Stimulated activated CD4-positive, alpha-beta T cell treated with anti-CD3 and anti-CD28 coated beads, Interleukin-1b, Interleukin-23, amount 100 ng/mL, for 48 hours (primary cell): ENCODE measurements around the gene ERP27.

Source experiments
- DNase-seq: peaks from one replicate; pipeline ENCODE4 v3.0.0-alpha.2; 2020

Gene ERP27

GRCh38 chr12:14935031-14935430, 3.3 kb downstream of the ERP27 start:
- no peak for DNase-seq

GRCh38 chr12:14934511-14934910, 3.8 kb downstream of the ERP27 start:
- DNase-seq: no peak

- DNase-seq: no peak
Measured at GRCh38 chr12:14931791-14932560, 6.4 kb downstream of the ERP27 start.

- DNase-seq: no peak
Measured at GRCh38 chr12:14931359-14931758, 7.0 kb downstream of the ERP27 start.

- DNase-seq: no peak
Measured at GRCh38 chr12:14930299-14930698, 8.0 kb downstream of the ERP27 start.

- no peak for DNase-seq
Measured at GRCh38 chr12:14928931-14929330, 9.4 kb downstream of the ERP27 start.

- no peak for DNase-seq
Measured at GRCh38 chr12:14927267-14927666, 11.1 kb downstream of the ERP27 start.

GRCh38 chr12:14924541-14924940, 13.8 kb downstream of the ERP27 start:
- DNase-seq: no peak

GRCh38 chr12:14923944-14924343, 14.4 kb downstream of the ERP27 start:
- no peak for DNase-seq

GRCh38 chr12:14921218-14921617, 17.1 kb downstream of the ERP27 start:
- no peak for DNase-seq

GRCh38 chr12:14920475-14921126, 17.7 kb downstream of the ERP27 start:
- DNase-seq: no peak

- no peak for DNase-seq
Measured at GRCh38 chr12:14919455-14919854, 18.9 kb downstream of the ERP27 start.

- no peak for DNase-seq
Measured at GRCh38 chr12:14915736-14916135, 22.6 kb downstream of the ERP27 start.

GRCh38 chr12:14913381-14913781, 25.0 kb downstream of the ERP27 start:
- DNase-seq: no peak

- no peak for DNase-seq
Measured at GRCh38 chr12:14911131-14911530, 27.2 kb downstream of the ERP27 start.

- DNase-seq: peak; percentile 72
Measured at GRCh38 chr12:14910090-14910915, 28.0 kb downstream of the ERP27 start.

GRCh38 chr12:14907953-14908352, 30.4 kb downstream of the ERP27 start:
- peak; percentile 10 for DNase-seq

- DNase-seq: no peak
Measured at GRCh38 chr12:14906114-14906513, 32.2 kb downstream of the ERP27 start.

- no peak for DNase-seq
Measured at GRCh38 chr12:14905269-14906004, 32.9 kb downstream of the ERP27 start.

GRCh38 chr12:14904854-14905253, 33.5 kb downstream of the ERP27 start:
- DNase-seq: no peak

- DNase-seq: no peak
Measured at GRCh38 chr12:14903386-14904098, 34.8 kb downstream of the ERP27 start.

GRCh38 chr12:14902465-14902864, 35.9 kb downstream of the ERP27 start:
- DNase-seq: no peak
